Activated CD4-positive, alpha-beta T cell treated with anti-CD3 and anti-CD28 coated beads, Interleukin-10, Interleukin-2, amounts not matched to agents 100 ng/mL and 50 ng/mL, durations not matched to agents 16 hours and 8 hours (primary cell): ENCODE measurements around the gene MUC5AC.
"Not testable (repeated sequence)": the region's sequence is repeated elsewhere in the genome, so short reads cannot be mapped to it uniquely, and the experiment has no call there.

ENCODE experiments used
- DNase-seq: peaks from one replicate; pipeline ENCODE4 v3.0.0-alpha.2; 2020

The MUC5AC gene

GRCh38 chr11:1242751-1243150 is 85.0 kb downstream of the MUC5AC start:
- not testable (repeated sequence) for DNase-seq

DNA sequence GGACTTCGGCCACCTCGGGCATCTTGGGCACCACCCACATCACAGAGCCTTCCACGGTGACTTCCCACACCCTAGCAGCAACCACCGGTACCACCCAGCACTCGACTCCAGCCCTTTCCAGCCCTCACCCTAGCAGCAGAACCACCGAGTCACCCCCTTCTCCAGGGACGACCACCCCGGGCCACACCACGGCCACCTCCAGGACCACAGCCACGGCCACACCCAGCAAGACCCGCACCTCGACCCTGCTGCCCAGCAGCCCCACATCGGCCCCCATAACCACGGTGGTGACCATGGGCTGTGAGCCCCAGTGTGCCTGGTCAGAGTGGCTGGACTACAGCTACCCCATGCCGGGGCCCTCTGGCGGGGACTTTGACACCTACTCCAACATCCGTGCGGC is 85.8 kb downstream of the MUC5AC start:
- not testable (repeated sequence) for DNase-seq

DNA sequence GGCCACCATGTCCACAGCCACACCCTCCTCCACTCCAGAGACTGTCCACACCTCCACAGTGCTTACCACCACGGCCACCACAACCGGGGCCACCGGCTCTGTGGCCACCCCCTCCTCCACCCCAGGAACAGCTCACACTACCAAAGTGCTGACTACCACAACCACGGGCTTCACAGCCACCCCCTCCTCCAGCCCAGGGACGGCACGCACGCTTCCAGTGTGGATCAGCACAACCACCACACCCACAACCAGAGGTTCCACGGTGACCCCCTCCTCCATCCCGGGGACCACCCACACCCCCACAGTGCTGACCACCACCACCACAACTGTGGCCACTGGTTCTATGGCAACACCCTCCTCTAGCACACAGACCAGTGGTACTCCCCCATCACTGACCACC is 86.8 kb downstream of the MUC5AC start:
- not testable (repeated sequence) for DNase-seq

- DNase-seq: not testable (repeated sequence)
Observed at GRCh38 chr11:1245717-1246116, 88.0 kb downstream of the MUC5AC start.

DNA sequence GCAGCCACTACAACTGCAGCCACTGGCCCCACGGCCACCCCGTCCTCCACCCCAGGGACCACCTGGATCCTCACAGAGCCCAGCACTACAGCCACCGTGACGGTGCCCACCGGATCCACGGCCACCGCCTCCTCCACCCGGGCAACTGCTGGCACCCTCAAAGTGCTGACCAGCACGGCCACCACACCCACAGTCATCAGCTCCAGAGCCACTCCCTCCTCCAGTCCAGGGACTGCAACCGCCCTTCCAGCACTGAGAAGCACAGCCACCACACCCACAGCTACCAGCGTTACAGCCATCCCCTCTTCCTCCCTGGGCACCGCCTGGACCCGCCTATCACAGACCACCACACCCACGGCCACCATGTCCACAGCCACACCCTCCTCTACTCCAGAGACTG is 88.5 kb downstream of the MUC5AC start:
- DNase-seq: not testable (repeated sequence)

GRCh38 chr11:1247026-1247425 is 89.3 kb downstream of the MUC5AC start:
- not testable (repeated sequence) for DNase-seq

DNA sequence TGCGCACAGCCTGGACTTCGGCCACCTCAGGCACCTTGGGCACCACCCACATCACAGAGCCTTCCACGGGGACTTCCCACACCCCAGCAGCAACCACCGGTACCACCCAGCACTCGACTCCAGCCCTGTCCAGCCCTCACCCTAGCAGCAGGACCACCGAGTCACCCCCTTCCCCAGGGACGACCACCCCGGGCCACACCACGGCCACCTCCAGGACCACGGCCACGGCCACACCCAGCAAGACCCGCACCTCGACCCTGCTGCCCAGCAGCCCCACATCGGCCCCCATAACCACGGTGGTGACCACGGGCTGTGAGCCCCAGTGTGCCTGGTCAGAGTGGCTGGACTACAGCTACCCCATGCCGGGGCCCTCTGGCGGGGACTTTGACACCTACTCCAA is 91.2 kb downstream of the MUC5AC start:
- DNase-seq: not testable (repeated sequence)

- DNase-seq: not testable (repeated sequence)
Observed at GRCh38 chr11:1250411-1250810, 92.7 kb downstream of the MUC5AC start.
